H1 (cell line): Measurements from ENCODE around the gene ILK. TPM values are rescaled to one million over a fixed set of nuclear protein-coding genes. Genes with fewer than 3 reads are reported as not detected.

Experiments
- CTCF ChIA-PET: fragments of 300-600 bp; sonication (Branson Sonifier 250); formaldehyde crosslinking; loops from one replicate; lab custom pipeline; 2021; ENCODE audit not compliant: partially characterized antibody; lab: Charles Lee
- POLR2A ChIA-PET: fragments of 300-600 bp; sonication (Branson Sonifier 250); formaldehyde crosslinking; loops from one replicate; lab custom pipeline; 2021; ENCODE audit warnings: inconsistent platforms; ENCODE audit not compliant: partially characterized antibody; lab: Charles Lee
- DNase-seq, 2 experiments: peaks; one replicate each; pipeline versions ENCODE4 v3.0.0 to v3.0.0-alpha.2; 2010 to 2022; ENCODE audit warnings: low spot score in 2 of 2, low read depth in 1 of 2, mixed read lengths in 1 of 2
- FAIRE-seq: peaks from 2 replicates; lab custom pipeline; 2011; peaks lifted over from hg19 to GRCh38; lab: Jason Lieb, UNC
- H2AFZ ChIP-seq: 2 replicates; pipeline ENCODE4 v1.8.1; 2012; ENCODE audit warnings: low read length, inconsistent platforms
- H2AK5ac ChIP-seq: 2 replicates; pipeline ENCODE4 v1.6.1; 2013; ENCODE audit warnings: low read depth, low read length
- H2BK120ac ChIP-seq: replicated peaks from 2 replicates; pipeline ENCODE3; 2013; ENCODE audit warnings: low read depth, low read length, inconsistent platforms
- H2BK12ac ChIP-seq: 2 replicates; pipeline ENCODE4 v1.6.1; 2013; ENCODE audit warnings: low read depth, low read length
- H2BK15ac ChIP-seq: 2 replicates; pipeline ENCODE4 v1.6.1; 2013; ENCODE audit warnings: low read length
- H2BK20ac ChIP-seq: 2 replicates; pipeline ENCODE4 v1.6.1; 2013; ENCODE audit warnings: low read length
- H2BK5ac ChIP-seq: 2 replicates; pipeline ENCODE4 v1.6.1; 2013; ENCODE audit warnings: low read depth, low read length
- H3K14ac ChIP-seq: 2 replicates; pipeline ENCODE4 v1.6.1; 2013; ENCODE audit warnings: inconsistent platforms; ENCODE audit not compliant: insufficient read length
- H3K18ac ChIP-seq: 2 replicates; pipeline ENCODE4 v1.6.1; 2013; ENCODE audit warnings: low read length; ENCODE audit errors: extremely low read depth
- H3K23ac ChIP-seq: 2 replicates; pipeline ENCODE4 v1.6.1; 2013; ENCODE audit warnings: inconsistent platforms; ENCODE audit not compliant: insufficient read length
- H3K23me2 ChIP-seq: 2 replicates; pipeline ENCODE4 v1.6.1; 2013; ENCODE audit warnings: low read depth, low read length
- H3K27ac ChIP-seq: 2 replicates; pipeline ENCODE4 v1.6.1; 2011; ENCODE audit warnings: low read depth, low read length, inconsistent platforms
- H3K27me3 ChIP-seq, 4 experiments: replicated peaks in 1 of 4; 1 replicate in 1 of 4; 2 replicates in 3 of 4; pipeline versions ENCODE4 v1.6.1 to v1.8.1; 2011 to 2013; ENCODE audit warnings: low read length in 3 of 4, mild to moderate bottlenecking in 3 of 4, inconsistent platforms in 2 of 4, mixed read lengths in 2 of 4, moderate library complexity in 1 of 4; ENCODE audit not compliant: control insufficient read depth in 3 of 4, insufficient read depth in 3 of 4; ENCODE audit errors: extremely low read depth in 1 of 4
- H3K36me3 ChIP-seq, 4 experiments: 2 replicates each; pipeline versions ENCODE4 v1.6.1 to v1.8.1; 2011 to 2013; ENCODE audit warnings: mild to moderate bottlenecking in 4 of 4, low read length in 3 of 4, moderate library complexity in 2 of 4, control low read depth in 1 of 4, inconsistent platforms in 1 of 4; ENCODE audit not compliant: insufficient read depth in 4 of 4, control insufficient read depth in 2 of 4
- H3K4ac ChIP-seq: replicated peaks from 2 replicates; pipeline ENCODE3; 2013; ENCODE audit warnings: low read length, low read depth, mixed read lengths, inconsistent platforms; ENCODE audit not compliant: insufficient read length
- H3K4me1 ChIP-seq, 4 experiments: replicated peaks in 1 of 4; 1 replicate in 1 of 4; 2 replicates in 3 of 4; pipeline versions ENCODE4 v1.6.1 to v1.8.1; 2011 to 2013; ENCODE audit warnings: low read length in 3 of 4, inconsistent platforms in 2 of 4, mixed read lengths in 1 of 4; ENCODE audit not compliant: insufficient read depth in 4 of 4, control insufficient read depth in 3 of 4
- H3K4me2 ChIP-seq, 2 experiments: 2 replicates each; pipeline versions ENCODE4 v1.6.1 to v1.8.1; 2011 to 2013; ENCODE audit warnings: low read depth in 2 of 2, low read length in 2 of 2, control low read depth in 1 of 2, inconsistent platforms in 1 of 2, mild to moderate bottlenecking in 1 of 2; ENCODE audit not compliant: insufficient read depth in 1 of 2
- H3K4me3 ChIP-seq, 4 experiments: fragments of 200-600, 300-600 bp in 1 of 4; sonication (generic), shearing (Covaris generic), sonication (Bioruptor Twin) in 1 of 4; 2 replicates each; pipeline versions ENCODE4 v1.5.1 to v1.8.1; 2011 to 2016; ENCODE audit warnings: low read length in 4 of 4, low read depth in 3 of 4, control low read depth in 2 of 4, inconsistent platforms in 2 of 4, mild to moderate bottlenecking in 2 of 4, mixed read lengths in 1 of 4, moderate library complexity in 1 of 4; ENCODE audit not compliant: insufficient read depth in 2 of 4; ENCODE audit errors: extremely low read depth in 1 of 4
- H3K56ac ChIP-seq: replicated peaks from 2 replicates; pipeline ENCODE3; 2013; ENCODE audit warnings: low read depth, mild to moderate bottlenecking, mixed read lengths, low read length, inconsistent platforms; ENCODE audit not compliant: insufficient read length
- H3K79me1 ChIP-seq: 2 replicates; pipeline ENCODE4 v1.6.1; 2013; ENCODE audit warnings: low read depth, low read length, control low read depth
- H3K79me2 ChIP-seq, 2 experiments: 2 replicates each; pipeline versions ENCODE4 v1.6.1 to v1.8.1; 2012 to 2013; ENCODE audit warnings: low read length in 2 of 2, mild to moderate bottlenecking in 2 of 2, inconsistent platforms in 1 of 2; ENCODE audit not compliant: insufficient read depth in 2 of 2, control insufficient read depth in 1 of 2
- H3K9ac ChIP-seq, 4 experiments: replicated peaks in 1 of 4; 1 replicate in 1 of 4; 2 replicates in 3 of 4; pipeline versions ENCODE4 v1.6.1 to v1.8.1; 2011 to 2013; ENCODE audit warnings: low read depth in 3 of 4, low read length in 3 of 4, control low read depth in 2 of 4, mild to moderate bottlenecking in 2 of 4, moderate library complexity in 2 of 4, inconsistent platforms in 1 of 4; ENCODE audit errors: extremely low read depth in 1 of 4
- H3K9me3 ChIP-seq, 2 experiments: 2 replicates each; pipeline versions ENCODE4 v1.6.1 to v1.8.1; 2012 to 2013; ENCODE audit warnings: mild to moderate bottlenecking in 2 of 2, moderate library complexity in 2 of 2, control low read depth in 1 of 2, inconsistent platforms in 1 of 2, low read depth in 1 of 2, low read length in 1 of 2, mixed read lengths in 1 of 2; ENCODE audit not compliant: insufficient read depth in 2 of 2
- H4K20me1 ChIP-seq, 2 experiments: replicated peaks in 1 of 2; 2 replicates each; pipeline versions ENCODE3 to v1.8.1; 2011 to 2013; ENCODE audit warnings: inconsistent platforms in 2 of 2, low read length in 2 of 2, mild to moderate bottlenecking in 1 of 2; ENCODE audit not compliant: insufficient read depth in 2 of 2, control insufficient read depth in 1 of 2
- H4K5ac ChIP-seq: 2 replicates; pipeline ENCODE4 v1.6.1; 2013; ENCODE audit warnings: low read length, low read depth, mixed read lengths, inconsistent platforms; ENCODE audit not compliant: insufficient read length
- H4K8ac ChIP-seq: 2 replicates; pipeline ENCODE4 v1.8.0; 2013; ENCODE audit warnings: mild to moderate bottlenecking, moderate library complexity, low read length, inconsistent platforms; ENCODE audit not compliant: insufficient read depth; ENCODE audit errors: extremely low read depth
- H4K91ac ChIP-seq: replicated peaks from 2 replicates; pipeline ENCODE3; 2013; ENCODE audit warnings: low read length, mixed read lengths, inconsistent platforms; ENCODE audit not compliant: insufficient read length
- CBX5 ChIP-seq: fragments of 300-800, 300-1000 bp; sonication (generic); IDR thresholded peaks from 2 replicates; pipeline ENCODE4 v1.7.1; 2016; ENCODE audit warnings: antibody characterized with exemption, low read length, low read depth
- CREB1 ChIP-seq: IDR thresholded peaks from 2 replicates; pipeline ENCODE4 v1.6.1; 2012; ENCODE audit warnings: inconsistent platforms
- CTBP2 ChIP-seq: IDR thresholded peaks from 2 replicates; pipeline ENCODE4 v1.7.0; 2011; ENCODE audit warnings: borderline replicate concordance, mild to moderate bottlenecking, moderate library complexity, mixed read lengths, low read length; ENCODE audit not compliant: insufficient read depth, insufficient read length
- HDAC2 ChIP-seq, 2 experiments: fragments of 300-600 bp in 1 of 2; sonication (generic) in 1 of 2; IDR thresholded peaks; 2 replicates each; pipeline ENCODE4 v1.6.1; 2011 to 2012; ENCODE audit warnings: low read depth in 2 of 2, low read length in 2 of 2, mild to moderate bottlenecking in 2 of 2, moderate library complexity in 2 of 2, borderline replicate concordance in 1 of 2, inconsistent platforms in 1 of 2
- MAFK ChIP-seq: IDR thresholded peaks from 2 replicates; pipeline ENCODE4 v1.6.1; 2012; ENCODE audit warnings: low read depth, mild to moderate bottlenecking, improper control_type of control experiment, low read length
- NRF1 ChIP-seq: IDR thresholded peaks from 2 replicates; pipeline ENCODE4 v1.6.1; 2011; ENCODE audit warnings: mild to moderate bottlenecking, low read depth, low read length, improper control_type of control experiment
- POLR2AphosphoS5 ChIP-seq: IDR thresholded peaks from 2 replicates; pipeline ENCODE4 v1.6.1; 2011; ENCODE audit warnings: low read depth, low read length
- RAD21 ChIP-seq, 2 experiments: IDR thresholded peaks in 1 of 2; conservative IDR thresholded peaks in 1 of 2; 2 replicates each; pipeline ENCODE4 v1.6.1; 2011; ENCODE audit warnings: low read depth in 2 of 2, low read length in 2 of 2, improper control_type of control experiment in 1 of 2, inconsistent platforms in 1 of 2, mild to moderate bottlenecking in 1 of 2, moderate library complexity in 1 of 2
- SAP30 ChIP-seq: fragments of 300-600 bp; sonication (generic); IDR thresholded peaks from 2 replicates; pipeline ENCODE4 v1.7.1; 2012; ENCODE audit warnings: low read length, moderate library complexity, mild to moderate bottlenecking, inconsistent platforms; ENCODE audit not compliant: insufficient read depth, insufficient replicate concordance
- SIRT6 ChIP-seq: IDR thresholded peaks from one replicate; pipeline ENCODE4 v1.7.1; 2012; ENCODE audit warnings: low read length, inconsistent platforms
- SRF ChIP-seq: IDR thresholded peaks from 2 replicates; pipeline ENCODE4 v1.6.1; 2011; ENCODE audit warnings: mild to moderate bottlenecking, low read depth, low read length, moderate library complexity
- TAF1 ChIP-seq: IDR thresholded peaks from 2 replicates; pipeline ENCODE4 v1.6.1; 2011; ENCODE audit warnings: mild to moderate bottlenecking, low read depth, low read length
- WGBS, 2 experiments: shearing (Covaris generic) in 1 of 2; methylation state at CpG; one replicate each; pipeline versions ENCODE4 v1.1.6 to v1.1.7; 2013 to 2015; ENCODE audit warnings: low lambda C conversion rate in 2 of 2, mixed read lengths in 2 of 2, inconsistent platforms in 1 of 2, low coverage in 1 of 2, missing lambda C conversion rate in 1 of 2; ENCODE audit not compliant: insufficient replicate concordance in 2 of 2, insufficient coverage in 1 of 2, insufficient read length in 1 of 2; ENCODE audit errors: extremely low coverage in 1 of 2, missing lambda C conversion rate in 1 of 2; 5-methylcytosine and 5-hydroxymethylcytosine counted together
- polyA plus RNA-seq, 7 experiments: library from polyadenylated mRNA; depleted of rRNA in 3 of 7; stranded (reverse) in 5 of 7; unstranded in 2 of 7; fragments of >200 nt in 5 of 7; fragments of 200-250 nt in 2 of 7; gene quantifications; 1 replicate in 5 of 7; 2 replicates in 1 of 7; 4 replicates in 1 of 7; pipeline versions ENCODE4 v1.2.1 to v1.2.3, GENCODE V29; 2011 to 2013; ENCODE audit warnings: missing spikeins in 2 of 7, mixed read lengths in 2 of 7
- total RNA-seq: library from RNA; stranded (reverse); fragmentation: NEBNext Ultra II Directional; extraction: Animal tissue kit (Norgen Biotek cat#: 25700); gene quantifications from 2 replicates; pipeline ENCODE4 v1.2.1, GENCODE V29; 2021
- TF ChIP-seq, protein P1 (sequence below): IDR thresholded peaks from 2 replicates; pipeline ENCODE4 v1.6.1; 2012; ENCODE audit warnings: inconsistent platforms

ILK gene
- total and polyA plus RNA-seq, 2 of the 8 experiments (the other 6 are each of a cell fraction or from before 2014, with no cell fraction given), result 91.4 to 132 TPM

DNA sequence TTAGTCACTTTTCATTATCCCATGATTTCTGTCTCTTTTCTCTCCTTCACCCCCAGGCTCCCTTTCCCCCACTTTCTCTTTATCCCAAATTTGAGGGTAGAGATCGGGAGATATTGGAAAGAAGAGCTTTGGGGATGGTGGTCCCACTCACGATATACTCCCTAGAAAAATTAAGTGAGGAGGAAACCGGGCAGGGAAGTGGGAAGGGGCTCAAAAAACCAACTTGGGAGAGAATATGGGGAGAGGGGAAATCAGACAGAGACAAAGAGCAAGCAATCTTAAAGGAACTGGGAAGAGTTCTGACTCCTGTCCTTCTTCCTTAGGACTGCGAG, 53.0 kb downstream of the ILK start:
- H4K20me1 ChIP-seq, result peaks cover 0 to 3% of the 10 kb centered on the region in 2 experiments
- no peak overlapping the region for H3K4ac ChIP-seq
- no peak overlapping the region for H4K5ac ChIP-seq
- no peak overlapping the region for H3K56ac ChIP-seq
- peak overlapping the region; percentile 95; the same call in 1 of the 2 replicates for H2AFZ ChIP-seq
- H2BK5ac ChIP-seq, result no peak overlapping the region
- H3K79me2 ChIP-seq, result no peaks in the 10 kb centered on the region
- ChIA-PET CTCF (interaction anchor here (0.6 to 4.9 kb wide), 8 partner anchors 11 to 126 kb away, joined by 3 to 36 read pairs (median 4); partner anchors contain the start of gene TAF10), POLR2A (interaction anchor here (1.0 to 1.4 kb wide), 5 partner anchors 10 to 48 kb away, joined by 3 read pairs; no protein-coding TSS in a partner anchor)
- no peaks in the 10 kb centered on the region for H3K9me3 ChIP-seq
- H3K23me2 ChIP-seq, result peaks cover 9% of the 10 kb centered on the region
- H2BK20ac ChIP-seq, result no peak overlapping the region
- no peak overlapping the region for H4K8ac ChIP-seq
- H3K27ac ChIP-seq, result no peak overlapping the region
- H3K14ac ChIP-seq, result no peak overlapping the region
- no peak for FAIRE-seq
- H4K91ac ChIP-seq, result no peak overlapping the region
- H3K18ac ChIP-seq, result no peak overlapping the region
- no peak overlapping the region for H2BK12ac ChIP-seq
- H3K27me3 ChIP-seq, result peaks cover 1 to 36% (median 32%) of the 10 kb centered on the region in 4 experiments
- DNase-seq, result no peak
- no peak overlapping the region for H3K9ac ChIP-seq
- no peaks in the 10 kb centered on the region for H3K79me1 ChIP-seq
- H2BK120ac ChIP-seq, result no peak overlapping the region
- peaks cover 0 to 7% (median 6%) of the 10 kb centered on the region in 4 experiments; a peak in 4 of 7 replicates for H3K4me1 ChIP-seq
- WGBS, 2 experiments, result 59% methylated on average over 4 of the region's 4 CpGs; no CpG with 5 or more reads in 1 of the 2 experiments
- H3K4me2 ChIP-seq, result peak overlapping the region; percentile 79 to 92
- H2AK5ac ChIP-seq, result no peak overlapping the region
- 0 out of 2 replicates have a peak overlapping the region, but pooled peaks have one; percentile 31 for H2BK15ac ChIP-seq
- H3K23ac ChIP-seq, result no peak overlapping the region
- H3K4me3 ChIP-seq, result peak overlapping the region; percentile 60 to 91 (median 66); a peak in 6 of 8 replicates
- no peaks in the 10 kb centered on the region for H3K36me3 ChIP-seq
- no peak for TF ChIP-seq HDAC2 (IDR thresholded peaks at IDR 0.05; ENCODE audit: borderline replicate concordance in 1 of 2, low read depth in 2 of 2, low read length in 2 of 2)
- no peak for TF ChIP-seq CBX5
- TF ChIP-seq SRF, result no peak
- TF ChIP-seq RAD21 (IDR thresholded peaks at IDR 0.05 in 1 of 2, conservative IDR thresholded peaks at IDR 0.05 in 1 of 2; ENCODE audit: low read depth in 2 of 2, low read length in 2 of 2), result no peak
- no peak for TF ChIP-seq CREB1
- TF ChIP-seq, protein P1, sequence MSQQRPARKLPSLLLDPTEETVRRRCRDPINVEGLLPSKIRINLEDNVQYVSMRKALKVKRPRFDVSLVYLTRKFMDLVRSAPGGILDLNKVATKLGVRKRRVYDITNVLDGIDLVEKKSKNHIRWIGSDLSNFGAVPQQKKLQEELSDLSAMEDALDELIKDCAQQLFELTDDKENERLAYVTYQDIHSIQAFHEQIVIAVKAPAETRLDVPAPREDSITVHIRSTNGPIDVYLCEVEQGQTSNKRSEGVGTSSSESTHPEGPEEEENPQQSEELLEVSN, result no peak
- no peak for TF ChIP-seq SAP30
- TF ChIP-seq CTBP2, result no peak
- no peak for TF ChIP-seq TAF1
- TF ChIP-seq NRF1, result no peak
- TF ChIP-seq SIRT6, result no peak
- no peak for TF ChIP-seq MAFK
- no peak for TF ChIP-seq POLR2AphosphoS5
